ENCODE data around the gene CARD10.

The CARD10 gene

DNA sequence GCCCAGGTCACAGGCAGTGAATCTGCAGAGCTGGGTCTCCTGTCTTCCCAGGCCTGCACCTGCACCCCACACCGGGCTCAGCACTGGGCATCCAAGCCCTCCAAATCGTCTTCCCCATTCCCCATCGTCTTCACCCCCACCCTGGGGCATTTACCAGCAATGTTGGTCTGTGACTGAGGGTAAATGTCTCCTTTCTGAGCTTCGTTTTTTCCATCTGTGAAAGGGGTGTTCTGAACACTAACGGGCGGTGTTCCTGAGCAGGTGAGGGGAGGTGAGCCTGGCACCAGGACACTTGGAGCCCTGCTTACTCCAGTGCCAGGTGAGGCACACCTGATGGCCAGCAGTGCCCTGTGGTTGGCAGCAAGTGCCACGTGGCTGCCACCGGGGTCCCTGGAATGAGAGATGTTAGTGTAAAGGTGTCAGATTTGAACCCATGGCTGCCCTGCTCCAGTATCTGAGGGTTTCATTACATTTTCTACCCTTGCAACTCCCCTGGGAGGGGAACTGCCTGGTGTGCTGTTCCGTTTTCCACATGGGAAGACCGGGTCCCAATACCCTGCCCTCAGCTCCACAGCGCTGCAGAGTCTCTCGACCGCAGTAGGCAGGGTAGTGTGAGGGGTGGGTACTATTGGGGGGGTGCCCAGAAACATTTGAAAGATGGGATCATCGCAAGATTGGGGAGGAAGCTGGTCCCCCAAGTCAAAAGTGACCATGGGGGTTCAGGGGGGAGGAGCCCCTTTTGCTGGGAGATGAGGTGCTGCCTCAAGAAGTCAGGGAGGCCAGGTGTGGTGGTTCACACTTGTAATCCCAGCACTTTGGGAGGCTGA, 43.0 kb upstream of the CARD10 start:
- Histone ChIP-seq H3K4me3 (ENCODE audit: low read depth, low read length) (peak overlapping the region; percentile 80; the same call in 1 of the 2 replicates), H3K27ac (ENCODE audit: low read depth, low read length) (peak overlapping the region; percentile 25; the same call in 1 of the 2 replicates), H3K9me3 (ENCODE audit: control insufficient read depth, insufficient read depth, low read depth, low read length) (no peaks in the 10 kb centered on the region), H3K9ac (ENCODE audit: low read length) (peak overlapping the region; percentile 91), H3K27me3 (ENCODE audit: control insufficient read depth, insufficient read depth, low read length) (peaks cover 18% of the 10 kb centered on the region), H3K36me3 (ENCODE audit: control insufficient read depth, insufficient read depth, low read length) (peaks cover 13% of the 10 kb centered on the region; the same call in 1 of the 2 replicates), H3K4me1 (ENCODE audit: control insufficient read depth, insufficient read depth, low read length) (peaks cover 43% of the 10 kb centered on the region)

GRCh38 chr22:37561212-37562048, 42.2 kb upstream of the CARD10 start:
- Histone ChIP-seq H3K27me3 (ENCODE audit: control insufficient read depth, insufficient read depth, low read length) (peaks cover 22% of the 10 kb centered on the region), H3K4me3 (ENCODE audit: low read depth, low read length) (peak overlapping the region; percentile 80), H3K4me1 (ENCODE audit: control insufficient read depth, insufficient read depth, low read length) (peaks cover 51% of the 10 kb centered on the region), H3K27ac (ENCODE audit: low read depth, low read length) (peak overlapping the region; percentile 82), H3K9me3 (ENCODE audit: control insufficient read depth, insufficient read depth, low read depth, low read length) (no peaks in the 10 kb centered on the region), H3K36me3 (ENCODE audit: control insufficient read depth, insufficient read depth, low read length) (peaks cover 6% of the 10 kb centered on the region; the same call in 1 of the 2 replicates), H3K9ac (ENCODE audit: low read length) (peak overlapping the region; percentile 91)

GRCh38 chr22:37560608-37561211, 41.5 kb upstream of the CARD10 start:
- Histone ChIP-seq H3K4me3 (ENCODE audit: low read depth, low read length) (peak overlapping the region; percentile 80), H3K27me3 (ENCODE audit: control insufficient read depth, insufficient read depth, low read length) (peaks cover 28% of the 10 kb centered on the region), H3K36me3 (ENCODE audit: control insufficient read depth, insufficient read depth, low read length) (no peaks in the 10 kb centered on the region; the same call in 1 of the 2 replicates), H3K4me1 (ENCODE audit: control insufficient read depth, insufficient read depth, low read length) (peaks cover 56% of the 10 kb centered on the region), H3K27ac (ENCODE audit: low read depth, low read length) (peak overlapping the region; percentile 82; the same call in 1 of the 2 replicates), H3K9me3 (ENCODE audit: control insufficient read depth, insufficient read depth, low read depth, low read length) (no peaks in the 10 kb centered on the region), H3K9ac (ENCODE audit: low read length) (peak overlapping the region; percentile 91)

DNA sequence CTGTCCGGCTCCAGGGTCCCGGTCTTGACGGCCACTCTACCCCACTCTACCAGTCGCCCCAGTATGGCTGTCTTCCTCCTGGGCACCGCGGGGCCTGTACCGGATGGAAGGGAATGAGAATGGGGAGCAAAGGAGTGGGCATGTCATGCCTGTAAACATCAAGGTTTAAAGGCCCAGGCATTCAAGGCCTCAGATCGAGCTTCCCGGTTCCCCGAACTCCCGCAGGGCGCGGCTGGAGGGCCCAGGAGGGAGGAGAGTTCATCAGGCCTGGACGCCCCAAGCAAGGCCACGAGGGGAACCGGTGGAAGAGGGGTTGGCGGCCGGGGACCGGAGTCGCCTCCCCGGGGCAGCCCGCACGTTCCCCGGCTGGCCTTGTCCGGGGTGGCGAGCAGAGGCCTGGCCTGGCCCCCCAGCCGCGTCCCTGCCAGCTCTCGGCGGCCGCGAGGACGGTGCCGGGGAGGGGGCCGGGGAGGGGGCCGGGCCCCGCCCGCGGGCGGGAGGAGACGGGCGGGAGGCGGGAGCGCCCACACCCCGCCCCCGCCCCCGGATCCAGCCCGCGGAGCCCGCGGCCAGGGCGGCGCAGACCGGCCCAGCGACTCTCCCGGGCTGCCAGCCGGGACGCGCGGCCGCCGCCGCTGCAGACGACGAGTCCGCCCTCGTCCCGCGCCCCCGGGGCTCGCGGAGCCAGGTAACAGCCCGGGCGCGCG, 40.8 kb upstream of the CARD10 start, which contains the start of gene CDC42EP1:
Gene CDC42EP1, plus strand, starts transcription at position 580 of the 707 bp plus-strand sequence. CDS start 5,870 bp downstream, outside the sequence.
- Histone ChIP-seq H3K9me3 (ENCODE audit: control insufficient read depth, insufficient read depth, low read depth, low read length) (no peaks in the 10 kb centered on the region), H3K36me3 (ENCODE audit: control insufficient read depth, insufficient read depth, low read length) (no peaks in the 10 kb centered on the region; the same call in 1 of the 2 replicates), H3K4me3 (ENCODE audit: low read depth, low read length) (peak within 1 kb of the TSS; percentile 80), H3K27me3 (ENCODE audit: control insufficient read depth, insufficient read depth, low read length) (peaks cover 31% of the 10 kb centered on the region), H3K27ac (ENCODE audit: low read depth, low read length) (peak within 1 kb of the TSS; percentile 82; the same call in 1 of the 2 replicates), H3K9ac (ENCODE audit: low read length) (peak within 1 kb of the TSS; percentile 91), H3K4me1 (ENCODE audit: control insufficient read depth, insufficient read depth, low read length) (peaks cover 56% of the 10 kb centered on the region)

DNA sequence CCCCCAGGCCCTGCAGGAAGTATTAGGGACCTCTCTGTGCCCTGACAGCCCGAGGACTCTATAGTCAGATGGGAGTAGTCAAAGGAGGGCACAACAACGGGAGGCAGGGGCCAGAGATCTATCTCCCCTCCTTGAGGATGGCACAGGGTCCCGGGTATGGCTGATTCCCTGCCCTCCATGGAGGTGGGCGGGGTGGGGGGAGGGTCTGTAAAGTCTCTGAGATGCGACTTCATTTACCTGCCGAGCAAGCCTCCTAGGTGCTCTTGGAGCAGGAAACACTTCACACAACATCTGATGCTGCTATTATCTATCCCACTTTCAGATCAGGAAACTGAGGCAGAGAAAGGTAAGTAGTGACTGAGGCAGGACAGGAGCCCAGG, 40.3 kb upstream of the CARD10 start:
- Histone ChIP-seq H3K9me3 (ENCODE audit: control insufficient read depth, insufficient read depth, low read depth, low read length) (no peaks in the 10 kb centered on the region), H3K4me3 (ENCODE audit: low read depth, low read length) (peak overlapping the region; percentile 54), H3K9ac (ENCODE audit: low read length) (peak overlapping the region; percentile 72)

DNA sequence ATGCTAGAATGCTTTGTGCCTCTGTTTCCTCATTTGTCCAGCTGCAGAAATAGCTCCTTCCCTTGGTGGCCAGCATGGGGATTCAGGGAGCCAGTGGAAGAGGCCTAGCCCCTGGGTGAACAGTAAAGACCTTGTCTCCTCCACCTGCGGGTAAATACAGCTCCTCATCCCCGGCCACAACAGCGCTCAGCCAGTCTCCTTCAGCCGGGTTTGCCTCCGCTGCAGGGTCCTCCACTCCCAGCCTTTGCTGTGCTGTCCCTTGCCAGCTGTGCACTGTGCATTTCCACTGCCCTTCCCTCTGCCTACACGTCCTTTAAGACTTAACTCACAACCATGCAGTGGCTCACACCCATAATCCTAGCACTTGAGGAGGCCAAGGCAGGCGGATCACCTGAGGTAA, 39.6 kb upstream of the CARD10 start:
- Histone ChIP-seq H3K27ac (ENCODE audit: low read depth, low read length) (no peak overlapping the region), H3K9me3 (ENCODE audit: control insufficient read depth, insufficient read depth, low read depth, low read length) (no peaks in the 10 kb centered on the region), H3K4me1 (ENCODE audit: control insufficient read depth, insufficient read depth, low read length) (peaks cover 48% of the 10 kb centered on the region), H3K27me3 (ENCODE audit: control insufficient read depth, insufficient read depth, low read length) (peaks cover 32% of the 10 kb centered on the region), H3K36me3 (ENCODE audit: control insufficient read depth, insufficient read depth, low read length) (no peaks in the 10 kb centered on the region; the same call in 1 of the 2 replicates), H3K4me3 (ENCODE audit: low read depth, low read length) (no peak overlapping the region), H3K9ac (ENCODE audit: low read length) (no peak overlapping the region)

More for the DNA sequence above, 40.3 kb upstream of the CARD10 start:
- Histone ChIP-seq H3K4me1 (ENCODE audit: control insufficient read depth, insufficient read depth, low read length) (peaks cover 55% of the 10 kb centered on the region), H3K36me3 (ENCODE audit: control insufficient read depth, insufficient read depth, low read length) (no peaks in the 10 kb centered on the region; the same call in 1 of the 2 replicates), H3K27me3 (ENCODE audit: control insufficient read depth, insufficient read depth, low read length) (peaks cover 32% of the 10 kb centered on the region), H3K27ac (ENCODE audit: low read depth, low read length) (no peak overlapping the region)

DNA sequence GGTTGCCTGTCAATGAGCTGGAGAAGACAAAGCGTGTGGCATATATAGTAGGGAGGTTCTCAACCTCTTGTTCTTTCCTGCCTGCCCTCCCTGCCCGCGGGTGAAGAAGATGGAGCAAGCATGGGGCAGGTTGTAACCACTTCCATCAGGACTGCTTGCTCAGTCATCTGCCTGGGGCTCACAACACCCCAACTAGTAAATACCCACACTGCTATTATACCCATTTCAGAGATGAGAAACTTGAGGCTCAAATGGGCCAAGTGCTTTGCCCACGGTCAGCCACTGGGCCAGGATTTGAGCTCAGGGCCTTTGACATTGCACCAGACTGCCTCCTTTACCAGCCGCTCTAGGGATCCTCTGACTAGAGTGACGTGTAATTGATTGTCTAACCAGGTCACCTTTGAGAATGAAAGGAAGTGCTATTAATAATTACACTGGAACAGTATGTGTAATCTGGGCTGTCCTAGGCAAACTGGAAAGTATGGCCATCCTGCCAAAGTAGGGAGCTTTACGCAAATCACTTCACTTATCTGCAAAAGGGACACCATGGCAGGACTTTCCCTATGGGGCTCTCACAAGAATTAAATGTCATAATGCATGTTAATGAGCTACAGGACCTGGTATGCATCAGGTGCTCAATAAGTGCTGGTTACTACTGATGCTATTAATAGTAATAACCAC, 38.2 kb upstream of the CARD10 start:
- peaks cover 32% of the 10 kb centered on the region for H3K27me3 ChIP-seq (ENCODE audit: control insufficient read depth, insufficient read depth, low read length)
- H3K36me3 ChIP-seq (ENCODE audit: control insufficient read depth, insufficient read depth, low read length): no peaks in the 10 kb centered on the region; the same call in 1 of the 2 replicates
- H3K27ac ChIP-seq (ENCODE audit: low read depth, low read length): no peak overlapping the region
- no peak overlapping the region for H3K9ac ChIP-seq (ENCODE audit: low read length)
- peaks cover 41% of the 10 kb centered on the region for H3K4me1 ChIP-seq (ENCODE audit: control insufficient read depth, insufficient read depth, low read length)
- H3K9me3 ChIP-seq (ENCODE audit: control insufficient read depth, insufficient read depth, low read depth, low read length): no peaks in the 10 kb centered on the region
- no peak overlapping the region for H3K4me3 ChIP-seq (ENCODE audit: low read depth, low read length)

DNA sequence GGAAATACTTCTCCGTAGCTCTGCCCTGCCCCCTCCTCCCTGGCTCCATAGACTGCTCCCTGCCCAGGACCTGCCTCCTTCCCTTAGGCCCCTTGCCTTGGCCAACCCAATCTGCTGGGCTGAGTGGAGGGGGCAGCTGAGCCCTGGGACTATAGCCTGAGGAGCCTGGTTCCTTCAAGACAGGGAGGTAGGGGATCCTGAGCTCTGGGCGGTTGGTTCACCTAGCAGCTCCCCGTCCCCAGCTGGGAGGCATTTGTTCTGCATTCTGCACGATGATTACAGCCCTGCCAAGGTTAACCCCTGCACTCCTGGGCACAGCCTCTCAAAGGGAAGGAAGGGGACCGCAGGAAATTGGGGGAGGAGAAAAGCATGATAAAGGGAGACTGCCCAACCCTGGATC, 37.5 kb upstream of the CARD10 start:
- H3K27ac ChIP-seq (ENCODE audit: low read depth, low read length): no peak overlapping the region
- H3K9me3 ChIP-seq (ENCODE audit: control insufficient read depth, insufficient read depth, low read depth, low read length): no peaks in the 10 kb centered on the region
- H3K27me3 ChIP-seq (ENCODE audit: control insufficient read depth, insufficient read depth, low read length): peaks cover 28% of the 10 kb centered on the region
- 0 out of 2 replicates have a peak overlapping the region, but pooled peaks have one; percentile 12 for H3K4me3 ChIP-seq (ENCODE audit: low read depth, low read length)
- H3K9ac ChIP-seq (ENCODE audit: low read length): no peak overlapping the region
- H3K36me3 ChIP-seq (ENCODE audit: control insufficient read depth, insufficient read depth, low read length): no peaks in the 10 kb centered on the region
- peaks cover 40% of the 10 kb centered on the region for H3K4me1 ChIP-seq (ENCODE audit: control insufficient read depth, insufficient read depth, low read length)

DNA sequence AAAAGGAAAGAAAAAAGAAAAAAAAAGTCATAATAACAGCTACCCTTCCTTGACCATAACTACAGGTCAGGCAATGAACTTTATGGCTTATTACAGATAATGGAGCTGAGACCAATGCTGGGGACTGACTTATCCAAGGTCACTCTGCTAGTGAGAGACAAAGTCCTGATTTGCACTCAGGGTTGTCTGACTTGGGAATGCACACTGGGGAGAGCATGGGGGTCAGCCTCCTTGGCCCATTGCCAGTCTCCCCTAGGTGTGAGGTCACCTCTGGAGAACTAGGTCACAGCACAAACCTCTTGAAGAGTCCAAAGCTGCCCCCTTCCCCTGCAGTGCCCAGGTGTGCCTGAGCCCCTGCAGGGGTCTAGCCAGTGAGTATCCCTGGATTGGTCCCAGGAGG, 35.8 kb upstream of the CARD10 start:
- Histone ChIP-seq H3K9me3 (ENCODE audit: control insufficient read depth, insufficient read depth, low read depth, low read length) (no peaks in the 10 kb centered on the region), H3K4me1 (ENCODE audit: control insufficient read depth, insufficient read depth, low read length) (peaks cover 39% of the 10 kb centered on the region), H3K9ac (ENCODE audit: low read length) (no peak overlapping the region), H3K36me3 (ENCODE audit: control insufficient read depth, insufficient read depth, low read length) (no peaks in the 10 kb centered on the region), H3K4me3 (ENCODE audit: low read depth, low read length) (no peak overlapping the region), H3K27me3 (ENCODE audit: control insufficient read depth, insufficient read depth, low read length) (peaks cover 20% of the 10 kb centered on the region; the same call in 1 of the 2 replicates), H3K27ac (ENCODE audit: low read depth, low read length) (no peak overlapping the region)

Data from HUES6 (cell line).